Astrocyte (in vitro differentiated cells and primary cell): ENCODE measurements around the gene YOD1.

ENCODE experiments used
- EZH2 ChIP-seq: IDR thresholded peaks from 2 replicates; pipeline ENCODE4 v1.6.1; 2012; ENCODE audit warnings: mild to moderate bottlenecking, low read length, inconsistent platforms; ENCODE audit not compliant: insufficient read depth
- TF ChIP-seq, protein P1 (sequence below): IDR thresholded peaks from 2 replicates; pipeline ENCODE4 v1.5.1; 2011; ENCODE audit warnings: low read depth, mild to moderate bottlenecking, inconsistent platforms, low read length, moderate library complexity; ENCODE audit not compliant: insufficient read depth

DNA sequence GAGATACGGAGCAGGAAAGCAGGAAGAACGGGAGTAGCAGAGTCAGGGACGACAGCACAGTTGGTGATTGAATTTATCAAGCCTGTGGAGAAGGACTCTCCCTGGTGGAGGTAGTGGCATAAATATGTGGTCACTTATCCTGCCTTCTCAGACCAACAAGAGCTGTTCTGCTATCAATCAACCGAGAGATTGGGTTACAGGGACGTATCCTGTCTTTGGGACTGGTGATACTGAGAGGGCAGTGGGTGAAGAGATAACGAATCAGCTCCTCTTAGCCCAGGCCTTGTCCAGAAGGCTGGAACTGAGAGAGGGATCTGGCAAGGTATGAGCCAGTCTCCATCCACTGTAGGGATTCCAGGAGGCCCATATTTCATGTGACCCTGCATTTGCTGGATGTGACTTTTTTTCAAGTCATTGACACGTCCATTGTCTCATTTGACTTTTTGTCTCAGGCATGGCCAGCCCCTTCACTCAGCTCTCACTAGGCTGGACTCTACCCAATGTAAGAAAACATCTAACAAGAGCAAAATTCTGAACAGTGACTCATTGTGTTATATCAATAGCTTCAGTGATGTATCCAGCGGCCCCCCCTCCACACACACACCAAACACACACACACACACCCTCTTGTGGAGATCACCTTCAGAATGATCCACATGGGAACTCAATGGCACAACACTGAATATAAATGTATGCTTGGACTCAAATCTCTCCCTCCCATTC lies 29.7 kb downstream of the YOD1 start:
- TF ChIP-seq, protein P1, sequence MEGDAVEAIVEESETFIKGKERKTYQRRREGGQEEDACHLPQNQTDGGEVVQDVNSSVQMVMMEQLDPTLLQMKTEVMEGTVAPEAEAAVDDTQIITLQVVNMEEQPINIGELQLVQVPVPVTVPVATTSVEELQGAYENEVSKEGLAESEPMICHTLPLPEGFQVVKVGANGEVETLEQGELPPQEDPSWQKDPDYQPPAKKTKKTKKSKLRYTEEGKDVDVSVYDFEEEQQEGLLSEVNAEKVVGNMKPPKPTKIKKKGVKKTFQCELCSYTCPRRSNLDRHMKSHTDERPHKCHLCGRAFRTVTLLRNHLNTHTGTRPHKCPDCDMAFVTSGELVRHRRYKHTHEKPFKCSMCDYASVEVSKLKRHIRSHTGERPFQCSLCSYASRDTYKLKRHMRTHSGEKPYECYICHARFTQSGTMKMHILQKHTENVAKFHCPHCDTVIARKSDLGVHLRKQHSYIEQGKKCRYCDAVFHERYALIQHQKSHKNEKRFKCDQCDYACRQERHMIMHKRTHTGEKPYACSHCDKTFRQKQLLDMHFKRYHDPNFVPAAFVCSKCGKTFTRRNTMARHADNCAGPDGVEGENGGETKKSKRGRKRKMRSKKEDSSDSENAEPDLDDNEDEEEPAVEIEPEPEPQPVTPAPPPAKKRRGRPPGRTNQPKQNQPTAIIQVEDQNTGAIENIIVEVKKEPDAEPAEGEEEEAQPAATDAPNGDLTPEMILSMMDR: no peak
- TF ChIP-seq EZH2: no peak
